ENCODE measurements around the gene NMNAT2.
"Not testable (repeated sequence)": the region's sequence is repeated elsewhere in the genome, so short reads cannot be mapped to it uniquely, and the experiment has no call there.

NMNAT2 gene

DNA sequence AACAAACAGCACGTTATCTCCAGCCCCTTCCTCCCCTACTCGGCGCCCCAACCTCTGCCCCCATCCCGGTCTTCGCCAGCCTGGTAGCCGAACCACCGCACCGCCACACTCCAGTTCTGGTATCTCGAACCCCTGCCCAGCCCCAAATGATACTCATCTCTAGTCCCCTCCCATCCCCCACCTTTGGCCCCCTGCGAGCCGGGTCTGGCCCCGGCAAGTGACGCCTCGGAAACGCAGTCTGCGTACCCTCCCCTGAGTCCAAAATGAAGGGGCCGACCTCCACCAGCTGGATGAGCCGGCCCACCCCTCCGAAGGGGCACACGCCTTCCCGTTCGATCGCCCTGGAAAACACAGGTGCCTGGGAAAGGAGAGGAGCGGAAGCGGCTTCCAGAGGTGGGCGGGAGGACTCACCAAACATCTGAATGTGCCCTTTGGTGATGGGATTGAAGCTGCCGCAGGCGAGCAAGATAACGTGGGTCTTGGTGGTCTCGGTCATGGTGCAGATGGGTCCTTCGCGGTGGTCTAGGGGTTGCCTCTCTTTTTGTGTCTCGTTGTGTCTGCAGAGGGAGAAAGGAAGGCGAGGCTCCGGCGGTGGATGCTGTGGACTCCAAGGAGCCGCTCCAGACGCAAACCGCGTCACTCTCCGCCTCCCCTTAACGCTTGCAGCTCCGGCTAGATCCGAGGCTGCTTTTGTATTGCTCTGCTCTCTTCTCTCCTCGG, at the start of gene NMNAT2:
NMNAT2 (minus strand) TSS at position 609 of the 720 bp plus-strand sequence; CDS start at position 496, 113 bp downstream.
- no peak for DNase-seq (ENCODE audit: low read depth in 4 of 4, low spot score in 1 of 4)

DNA sequence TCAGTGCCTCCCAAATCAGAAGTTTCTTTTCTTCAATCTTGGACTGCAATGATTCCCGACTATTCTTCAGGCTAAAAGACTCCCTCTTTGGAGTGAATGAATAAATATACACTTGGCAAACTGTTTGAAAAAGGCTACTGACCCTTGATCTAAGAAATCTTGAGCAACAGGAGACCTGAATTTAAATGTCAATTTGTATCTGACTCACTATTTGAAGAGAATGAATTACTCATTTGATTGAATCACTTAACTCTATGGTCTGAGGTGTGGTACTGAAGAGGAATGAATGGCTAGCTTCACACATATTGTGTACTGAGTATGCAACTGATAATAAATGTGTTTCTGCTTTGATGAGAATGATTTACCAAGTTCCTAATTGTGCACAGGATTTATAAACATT, 49.5 kb upstream of the NMNAT2 start:
- no peak for DNase-seq (ENCODE audit: low read depth in 4 of 4, low spot score in 1 of 4)

DNA sequence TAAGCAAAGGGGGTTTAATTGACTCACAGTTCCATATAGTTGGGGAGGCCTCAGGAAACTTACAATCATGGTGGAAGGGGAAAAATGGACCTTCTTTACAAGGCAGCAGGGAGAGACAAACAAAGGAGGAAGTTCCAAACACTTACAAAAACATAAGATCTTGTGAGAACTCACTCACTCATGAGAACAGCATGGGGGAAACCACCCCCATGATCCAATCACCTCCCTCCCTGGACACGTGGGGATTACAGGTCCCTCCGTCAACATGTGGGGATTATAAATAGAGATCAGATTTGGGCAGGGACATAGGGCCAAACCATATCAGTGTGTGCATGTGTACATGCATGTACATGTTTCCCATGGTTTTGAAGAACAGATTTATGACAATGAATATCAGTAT, 48.6 kb upstream of the NMNAT2 start:
- no peak for DNase-seq (ENCODE audit: low read depth in 4 of 4, low spot score in 1 of 4)

DNA sequence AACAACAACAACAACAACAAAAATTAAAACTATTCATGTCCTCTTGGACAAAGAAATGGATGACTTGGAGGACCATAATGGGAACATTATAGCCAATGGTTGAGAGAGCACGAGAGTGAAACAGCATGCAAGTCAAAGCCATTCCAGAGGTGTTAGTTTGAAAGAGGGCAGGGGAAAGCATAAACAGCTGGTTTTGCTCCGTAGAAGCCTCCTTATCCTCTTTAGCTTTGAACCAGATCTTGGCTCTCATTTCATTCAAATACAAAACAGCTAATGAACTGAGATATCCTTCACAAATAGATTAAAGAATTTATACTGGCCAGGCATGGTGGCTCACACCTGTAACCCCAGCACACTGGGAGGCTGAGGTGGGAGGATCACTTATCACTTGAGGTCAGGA, 45.4 kb upstream of the NMNAT2 start:
- DNase-seq (ENCODE audit: low read depth in 4 of 4, low spot score in 1 of 4): no peak

DNA sequence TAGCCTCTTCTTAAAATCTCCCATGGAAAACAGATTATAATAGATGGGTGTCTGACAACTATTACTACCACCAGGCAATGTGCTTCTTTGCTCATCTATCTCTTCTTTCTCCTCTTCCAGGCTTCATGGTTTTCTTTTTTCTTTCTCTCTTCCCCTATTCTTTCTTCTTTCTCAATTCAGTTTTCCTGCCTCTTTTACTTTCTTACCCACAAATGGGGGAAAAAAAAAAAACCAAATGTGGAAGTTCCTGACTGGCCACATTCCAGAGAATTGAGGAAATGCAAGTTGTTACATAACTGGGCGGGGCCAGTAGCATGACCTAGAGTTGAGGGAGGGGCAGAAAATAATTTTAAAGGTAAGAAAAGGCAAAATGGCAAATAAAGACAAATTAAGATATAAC, 43.2 kb upstream of the NMNAT2 start:
- no peak for DNase-seq (ENCODE audit: low read depth in 4 of 4, low spot score in 1 of 4)

DNA sequence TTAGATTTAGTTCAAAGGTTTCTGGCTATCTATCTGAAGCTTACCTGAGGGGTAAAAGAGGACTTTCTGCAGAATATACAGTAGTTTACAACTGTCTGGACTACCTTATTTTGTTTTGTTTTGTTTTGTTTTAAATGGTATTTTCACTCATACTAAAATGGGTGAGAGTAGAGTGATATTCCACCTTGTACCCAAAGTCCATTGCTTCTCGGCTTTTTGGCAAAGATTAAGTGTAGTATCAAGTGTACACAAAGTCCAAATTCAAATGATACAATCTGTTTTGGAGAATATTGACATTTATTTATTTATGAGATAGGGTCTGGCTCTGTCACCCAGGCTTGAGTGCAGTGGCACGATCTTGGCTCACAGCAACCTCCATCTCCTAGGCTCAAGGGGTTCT, 42.4 kb upstream of the NMNAT2 start:
- no peak for DNase-seq (ENCODE audit: low read depth in 4 of 4, low spot score in 1 of 4)

DNA sequence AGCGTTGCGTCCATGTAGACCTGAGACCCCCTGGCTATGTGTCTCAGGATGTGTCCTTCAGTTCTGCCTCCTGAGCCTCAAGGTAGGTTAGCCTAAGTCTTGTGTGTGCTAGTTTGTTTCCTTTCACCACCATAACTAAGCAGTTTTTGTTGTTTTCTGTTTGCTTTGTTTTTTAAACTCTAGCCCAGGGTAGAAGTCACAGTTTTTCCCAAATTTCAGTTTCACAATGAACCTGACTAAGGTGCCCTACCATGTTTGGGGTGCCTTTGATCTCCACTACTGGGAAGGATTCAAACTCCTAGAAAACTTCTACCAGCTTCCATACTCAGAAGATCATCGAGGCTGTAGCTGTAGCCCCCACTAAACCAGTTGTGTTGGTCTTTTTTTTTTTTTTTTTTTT, 39.3 kb upstream of the NMNAT2 start:
- DNase-seq (ENCODE audit: low read depth in 4 of 4, low spot score in 1 of 4): no peak

DNA sequence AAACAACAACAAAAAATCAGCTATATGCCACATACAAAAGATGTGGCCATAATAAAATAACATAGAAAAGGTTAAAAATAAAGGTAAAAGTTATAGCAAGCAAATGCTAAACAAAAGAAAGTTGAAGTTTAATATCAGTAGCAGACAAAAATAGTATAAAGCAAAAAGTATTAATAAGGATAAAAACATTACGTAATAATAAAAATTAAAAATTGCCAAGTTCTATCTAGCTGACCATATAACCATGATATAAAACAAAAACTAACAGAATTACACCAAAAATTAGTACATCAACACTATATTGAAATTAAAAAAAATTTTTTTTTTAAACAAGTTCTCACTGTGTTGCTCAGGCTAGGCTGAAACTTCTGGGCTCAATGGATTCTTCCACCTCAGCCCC, 38.6 kb upstream of the NMNAT2 start:
- DNase-seq (ENCODE audit: low read depth in 4 of 4, low spot score in 1 of 4): no peak

DNA sequence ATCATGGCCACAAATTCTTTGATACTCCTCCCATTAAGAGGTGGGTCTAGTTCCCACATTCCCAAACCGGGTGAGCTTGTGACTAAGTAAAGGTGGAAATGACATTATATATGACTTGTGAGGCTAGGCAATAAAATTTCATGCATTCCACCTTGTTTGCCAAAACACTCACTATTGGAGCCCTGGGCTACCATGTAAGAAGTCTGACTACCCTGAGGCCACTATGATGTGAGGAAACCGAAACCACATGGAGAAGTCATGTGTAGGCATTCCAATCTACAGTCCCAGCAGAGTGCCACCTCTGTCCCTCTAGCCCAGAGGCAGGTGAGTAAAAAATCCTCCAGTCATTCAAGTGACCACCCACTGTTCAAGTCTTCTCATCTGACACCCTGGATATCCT, 36.2 kb upstream of the NMNAT2 start:
- no peak for DNase-seq (ENCODE audit: low read depth in 4 of 4, low spot score in 1 of 4)

DNA sequence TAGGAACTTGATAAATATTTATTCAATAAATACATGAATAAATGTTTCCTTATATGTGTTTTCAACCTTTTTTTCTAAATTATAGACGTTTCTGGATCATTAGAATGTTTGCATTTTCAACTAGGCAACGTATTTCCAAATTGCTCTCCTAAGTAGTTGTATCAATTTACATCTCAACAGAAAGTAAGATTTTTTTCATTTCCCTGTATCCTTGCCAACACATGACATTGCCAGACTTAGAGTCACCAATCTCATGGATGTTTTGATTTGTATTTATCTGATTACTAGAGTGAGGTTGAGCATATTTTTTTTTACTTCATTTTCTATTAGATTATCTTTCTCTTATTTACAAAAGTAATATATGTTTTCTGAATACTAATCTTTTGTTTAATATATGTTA, 31.9 kb upstream of the NMNAT2 start:
- no peak for DNase-seq (ENCODE audit: low read depth in 4 of 4, low spot score in 1 of 4)

DNA sequence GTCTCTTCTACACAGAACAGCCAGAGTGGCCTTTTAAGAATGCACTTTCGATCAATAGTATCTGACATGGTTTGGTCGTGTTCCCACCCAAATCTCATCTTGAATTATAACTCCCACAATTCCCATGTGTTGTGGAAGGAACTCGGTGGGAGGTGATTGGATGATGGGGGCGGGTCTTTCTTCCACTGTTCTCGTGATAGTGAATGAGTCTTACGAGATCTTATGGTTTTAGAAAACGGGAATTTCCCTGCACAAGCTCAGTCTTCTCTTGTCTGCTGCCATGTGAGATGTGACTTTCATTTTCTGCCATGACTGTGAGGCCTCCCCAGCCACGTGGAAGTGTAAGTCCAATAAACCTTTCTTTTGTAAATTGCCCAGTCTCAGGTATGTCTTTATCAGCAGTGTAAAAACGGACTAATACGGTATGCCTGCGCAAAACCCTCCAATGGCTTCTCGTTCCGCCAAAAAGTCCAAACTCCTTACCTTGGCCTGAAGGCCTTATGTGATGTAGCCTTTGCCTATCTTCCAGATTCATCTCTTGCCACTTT, 31.1 kb upstream of the NMNAT2 start:
- no peak for DNase-seq (ENCODE audit: low read depth in 4 of 4, low spot score in 1 of 4)

DNA sequence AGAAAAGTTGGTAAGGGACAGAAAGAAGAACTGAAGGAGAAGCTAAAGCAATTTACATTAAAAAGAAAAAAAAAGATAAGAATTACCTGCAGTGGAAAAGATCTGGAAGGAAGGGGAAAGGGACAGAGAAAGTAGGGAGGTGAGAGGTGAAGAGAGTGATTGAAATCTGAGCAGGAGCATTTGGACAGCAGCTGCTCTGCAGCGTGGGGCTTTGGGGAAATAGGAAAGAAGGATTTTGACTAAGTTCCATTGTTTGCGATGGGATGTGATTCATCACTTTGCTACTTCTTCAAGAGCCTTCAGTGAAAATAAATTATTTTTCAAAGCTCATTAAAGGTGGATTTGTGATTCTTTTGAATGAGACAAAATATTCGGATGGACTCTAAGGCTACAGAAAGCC, 26.1 kb upstream of the NMNAT2 start:
- no peak for DNase-seq (ENCODE audit: low read depth in 4 of 4, low spot score in 1 of 4)

DNA sequence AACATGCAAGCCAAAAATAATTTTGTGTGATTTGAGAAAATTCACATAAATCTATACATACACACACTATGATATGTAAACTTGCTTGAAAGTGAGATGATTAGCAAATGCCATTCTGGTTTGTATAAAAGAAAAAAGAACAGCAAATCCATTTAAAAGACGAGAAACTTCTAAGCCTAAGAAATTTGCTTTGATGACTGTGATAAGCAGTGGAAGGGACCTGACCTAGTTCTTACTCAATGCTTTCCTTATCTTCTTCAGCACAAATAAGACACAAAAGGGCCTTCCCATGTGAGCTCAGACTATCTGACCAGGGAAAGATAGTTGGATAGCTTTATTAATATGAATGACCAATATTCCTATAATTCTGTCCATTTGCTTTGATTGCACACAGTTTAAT, 25.3 kb upstream of the NMNAT2 start:
- DNase-seq (ENCODE audit: low read depth in 4 of 4, low spot score in 1 of 4): no peak

DNA sequence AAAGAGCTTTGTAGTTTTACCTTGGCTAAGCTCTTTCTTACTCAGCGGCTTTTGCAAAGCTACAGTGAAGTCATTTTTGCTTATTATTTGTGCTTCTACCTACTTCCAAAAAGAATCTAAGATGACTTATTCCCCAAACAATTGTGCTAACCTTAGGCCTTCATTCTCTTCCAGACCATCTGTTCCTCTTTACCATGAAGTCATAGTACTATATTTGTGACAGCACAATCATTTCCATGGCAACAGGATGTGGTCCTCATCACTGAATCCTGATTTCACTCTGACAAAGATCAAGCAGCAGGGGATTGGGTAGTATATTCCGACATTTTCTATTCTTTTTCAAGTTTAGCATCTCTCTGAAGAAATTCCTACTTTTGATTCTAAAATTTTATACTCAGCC, 24.8 kb upstream of the NMNAT2 start:
- no peak for DNase-seq (ENCODE audit: low read depth in 4 of 4, low spot score in 1 of 4)

DNA sequence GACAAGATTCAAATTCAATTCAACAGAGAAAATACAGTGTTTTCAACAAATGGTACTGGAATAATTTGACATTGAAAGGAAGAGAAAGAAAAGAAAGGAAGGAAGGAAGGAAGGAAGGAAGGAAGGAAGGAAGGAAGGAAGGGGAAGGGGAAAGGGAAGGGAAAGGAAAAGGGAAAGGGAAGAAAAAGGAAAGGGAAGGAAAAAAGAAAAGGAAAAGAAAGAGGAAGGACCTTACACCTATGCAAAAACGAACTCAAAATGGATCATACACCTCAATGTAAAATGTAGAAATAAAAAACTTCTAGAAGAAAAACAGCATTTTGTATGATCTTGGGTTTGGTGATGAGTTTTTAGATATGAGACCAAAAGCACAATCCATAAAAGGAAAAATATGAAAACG, 19.9 kb upstream of the NMNAT2 start:
- DNase-seq (ENCODE audit: low read depth in 4 of 4, low spot score in 1 of 4): no peak

DNA sequence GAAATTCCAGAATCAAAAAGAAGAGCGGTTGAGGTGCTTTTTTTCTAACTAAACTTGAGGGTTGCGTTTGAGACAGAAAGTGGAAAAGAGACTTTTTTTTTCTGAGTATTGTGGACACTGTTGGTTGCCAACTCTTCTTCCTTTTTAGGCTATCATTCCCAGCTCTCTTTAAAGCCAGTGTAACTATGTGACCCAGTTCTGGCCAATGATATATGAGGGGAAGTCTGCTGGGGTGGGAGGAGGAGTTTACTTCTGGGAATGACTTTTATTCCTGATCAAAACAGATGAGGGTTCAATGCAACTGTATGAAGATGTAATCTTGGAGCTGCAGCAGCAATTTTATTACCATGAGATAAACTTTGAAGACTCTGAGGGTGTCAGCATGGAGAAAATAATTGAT, 17.3 kb upstream of the NMNAT2 start:
- DNase-seq (ENCODE audit: low read depth in 4 of 4, low spot score in 1 of 4): no peak

DNA sequence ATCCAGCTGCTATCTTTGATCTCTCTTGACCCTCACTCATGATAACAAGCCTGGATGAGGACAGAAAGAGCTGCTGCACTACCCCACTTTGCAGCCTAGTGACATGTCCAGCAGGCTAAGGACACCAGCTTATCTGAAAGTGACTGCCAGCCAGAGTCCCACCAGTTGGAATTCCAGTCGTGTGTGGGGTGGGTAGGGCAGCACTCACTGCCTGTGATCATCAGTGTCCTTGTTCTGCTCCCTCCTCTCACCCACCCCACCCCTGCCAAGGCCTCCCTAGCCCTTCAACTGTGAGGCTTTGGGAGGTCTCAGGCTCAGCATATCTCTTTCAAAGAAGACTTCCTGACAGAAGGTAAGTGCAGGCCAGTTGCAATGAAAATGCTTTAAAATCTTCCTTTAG, 15.5 kb upstream of the NMNAT2 start:
- no peak for DNase-seq (ENCODE audit: low read depth in 4 of 4, low spot score in 1 of 4)

DNA sequence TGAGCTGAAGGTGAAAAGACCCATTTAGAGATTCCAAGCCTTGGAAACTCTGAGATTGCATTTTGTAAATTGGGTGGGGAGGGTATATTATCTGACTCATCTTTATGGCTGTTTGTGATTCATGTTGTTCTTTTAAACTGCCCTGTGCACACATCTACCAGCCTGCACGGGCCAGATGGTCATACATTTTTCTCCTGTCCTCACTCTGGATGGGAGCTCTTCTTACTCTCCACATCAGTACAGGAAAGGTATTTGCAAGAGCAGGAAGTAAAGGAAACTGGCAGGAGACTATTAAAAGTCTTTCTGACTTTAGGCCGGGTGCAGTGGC, 14.3 kb upstream of the NMNAT2 start:
- no peak for DNase-seq (ENCODE audit: low read depth in 4 of 4, low spot score in 1 of 4)

DNA sequence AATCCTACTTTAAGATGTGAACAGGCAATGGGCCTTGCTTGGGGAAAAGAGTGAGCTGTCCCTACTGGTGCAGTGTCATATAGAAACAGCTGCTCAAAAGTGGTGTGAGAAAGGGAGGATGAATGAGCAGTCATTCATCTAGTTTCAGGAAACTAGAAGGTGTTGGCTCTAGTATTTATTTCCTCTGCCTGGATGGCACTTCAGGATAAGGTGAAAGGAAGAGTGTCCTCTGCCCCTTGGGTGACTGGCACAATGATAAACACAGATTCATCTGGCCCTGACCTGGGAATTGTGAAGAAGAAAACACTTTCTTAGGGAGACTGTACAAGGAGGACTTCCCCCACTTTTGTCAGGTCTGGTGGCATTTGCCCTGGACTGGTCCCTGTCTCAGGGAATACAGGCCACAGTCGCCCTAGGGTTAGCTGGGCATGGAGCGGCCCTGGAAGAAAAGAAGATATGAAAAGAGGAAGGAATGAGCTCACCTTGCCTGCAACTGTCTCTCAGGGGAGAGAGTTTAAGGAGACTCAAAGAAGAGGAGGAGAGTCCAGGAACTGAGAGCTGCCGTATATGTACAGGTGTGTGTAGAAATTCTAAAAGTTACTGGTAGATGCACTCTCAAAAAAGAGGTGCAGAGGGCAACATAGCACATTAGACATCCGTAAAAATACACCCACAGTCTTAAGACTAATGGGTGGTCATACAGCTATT, 13.8 kb upstream of the NMNAT2 start:
- no peak for DNase-seq (ENCODE audit: low read depth in 4 of 4, low spot score in 1 of 4)

DNA sequence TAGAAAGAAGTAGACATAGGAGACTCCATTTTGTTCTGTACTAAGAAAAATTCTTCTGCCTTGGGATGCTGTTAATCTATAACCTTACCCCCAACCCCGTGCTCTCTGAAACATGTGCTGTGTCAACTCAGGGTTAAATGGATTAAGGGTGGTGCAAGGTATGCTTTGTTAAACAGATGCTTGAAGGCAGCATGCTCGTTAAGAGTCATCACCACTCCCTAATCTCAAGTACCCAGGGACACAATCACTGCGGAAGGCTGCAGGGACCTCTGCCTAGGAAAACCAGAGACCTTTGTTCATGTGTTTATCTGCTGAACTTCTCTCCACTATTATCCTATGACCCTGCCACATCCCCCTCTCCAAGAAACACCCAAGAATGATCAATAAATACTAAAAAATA, 9.4 kb upstream of the NMNAT2 start:
- not testable (repeated sequence) for DNase-seq (ENCODE audit: low read depth in 4 of 4, low spot score in 1 of 4)

DNA sequence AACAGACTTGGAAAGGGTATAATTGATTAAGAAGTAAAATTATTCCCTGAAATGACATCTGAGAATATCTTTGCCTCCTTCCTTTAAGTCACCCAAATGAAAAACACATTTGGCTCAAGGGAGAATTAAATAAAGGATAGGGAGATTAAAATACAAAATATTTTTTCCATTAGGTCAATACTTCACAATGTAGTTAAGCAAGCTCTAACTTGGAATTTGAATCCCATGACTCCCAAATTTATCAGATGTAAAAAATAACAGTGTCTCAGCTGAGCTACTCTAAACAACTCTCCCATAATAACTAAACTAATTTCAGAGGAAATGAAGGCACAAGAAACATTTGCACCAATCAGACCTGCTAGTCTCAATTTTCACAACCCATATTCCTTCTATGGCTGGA, 6.5 kb upstream of the NMNAT2 start:
- no peak for DNase-seq (ENCODE audit: low read depth in 4 of 4, low spot score in 1 of 4)

DNA sequence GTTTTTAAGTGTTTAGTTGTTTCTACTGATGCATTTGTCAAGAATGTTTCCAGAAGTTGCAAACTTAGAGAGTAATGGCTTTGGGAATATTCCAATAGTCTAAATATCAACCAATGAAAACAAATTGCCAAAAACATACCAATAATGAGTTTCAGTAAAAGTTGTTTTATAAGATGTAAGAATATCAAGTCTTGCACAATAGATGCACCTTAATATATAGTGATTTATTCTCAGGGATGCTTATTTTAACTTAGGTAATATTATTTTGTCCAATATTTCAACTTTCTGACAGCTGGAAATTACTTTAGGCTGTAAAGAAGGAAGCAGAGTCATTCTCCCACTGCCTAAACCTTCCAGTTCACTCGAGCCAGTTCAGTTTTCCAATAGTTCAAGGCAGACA, 5.4 kb upstream of the NMNAT2 start:
- DNase-seq (ENCODE audit: low read depth in 4 of 4, low spot score in 1 of 4): no peak

DNA sequence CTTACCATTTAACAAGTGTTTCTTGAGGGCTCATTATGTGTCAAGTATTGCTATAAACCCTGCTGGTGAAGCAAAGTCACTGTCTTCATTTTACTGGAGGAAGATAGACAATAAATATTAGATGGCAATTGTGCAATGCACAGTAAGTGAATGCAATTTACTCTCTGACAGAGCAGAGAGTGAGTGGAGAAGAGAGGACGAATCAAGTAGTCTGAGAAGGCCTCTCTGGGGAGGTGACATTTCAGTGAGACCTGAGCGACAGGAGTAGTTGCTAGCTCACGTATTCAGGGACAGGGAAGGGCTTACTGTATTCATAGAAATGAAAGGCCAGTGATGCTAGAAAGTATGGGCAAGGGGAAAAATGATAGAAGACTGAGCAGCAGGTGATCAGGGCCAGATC, 1.2 kb upstream of the NMNAT2 start:
- DNase-seq (ENCODE audit: low read depth in 4 of 4, low spot score in 1 of 4): no peak
